HG02938 (cell line): ENCODE measurements around the gene COL18A1.
"Not testable (repeated sequence)": the region's sequence is repeated elsewhere in the genome, so short reads cannot be mapped to it uniquely, and the experiment has no call there.

Source experiments
- ATAC-seq: cut with Tn5 transposase; IDR thresholded peaks from one replicate; pipeline ENCODE4 v1.9.1; 2021; ENCODE audit warnings: mild to moderate bottlenecking, moderate library complexity; ENCODE audit not compliant: unreplicated experiment

COL18A1 gene

GRCh38 chr21:45366931-45367401, 38.0 kb upstream of the COL18A1 start:
- no peak for ATAC-seq

DNA sequence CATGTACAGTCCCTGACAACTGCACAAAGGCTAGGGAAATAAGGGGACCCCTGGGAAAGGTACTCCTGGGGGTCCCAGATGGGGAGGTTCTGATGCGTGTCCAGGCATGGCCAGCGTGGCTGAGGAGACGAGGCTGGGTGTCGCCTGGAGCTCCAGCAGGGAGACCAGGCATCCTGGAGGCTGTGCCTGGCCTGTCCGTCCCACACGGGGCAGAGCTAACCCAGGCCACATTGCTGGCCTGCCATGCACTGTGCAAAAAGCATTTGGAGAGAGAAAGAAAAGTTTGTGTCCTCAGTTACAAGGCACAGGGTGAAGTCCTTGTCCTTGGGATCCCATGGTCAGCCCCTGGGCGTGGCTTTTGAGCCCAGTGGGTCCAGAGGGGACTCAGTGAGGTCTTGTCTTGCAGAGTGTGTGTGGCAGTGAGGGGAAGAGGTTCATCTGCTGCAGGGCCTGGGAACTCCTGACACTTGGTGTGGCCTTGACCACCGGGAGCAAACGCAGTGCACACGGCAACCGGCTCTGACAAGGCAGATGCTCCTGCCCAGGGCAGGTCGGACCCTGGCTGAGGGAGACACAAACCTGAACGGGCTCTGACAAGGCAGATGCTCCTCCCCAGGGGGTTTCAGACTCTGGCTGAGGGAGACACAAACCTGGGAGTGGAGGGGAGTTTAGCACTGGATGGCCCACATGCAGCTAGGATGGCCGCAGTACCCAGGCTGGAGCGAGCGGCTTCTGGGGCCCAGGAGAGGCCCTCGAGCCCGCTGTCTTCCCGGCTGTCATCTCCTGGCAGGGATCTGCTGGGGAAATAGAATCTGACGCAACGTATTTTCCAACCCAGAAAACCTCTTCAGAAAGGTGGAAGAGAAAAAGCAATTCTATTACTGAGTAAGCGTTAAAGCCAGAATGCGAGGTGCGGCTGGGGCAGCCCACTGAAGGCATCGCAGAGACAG, 37.3 kb upstream of the COL18A1 start:
- ATAC-seq, result no peak

DNA sequence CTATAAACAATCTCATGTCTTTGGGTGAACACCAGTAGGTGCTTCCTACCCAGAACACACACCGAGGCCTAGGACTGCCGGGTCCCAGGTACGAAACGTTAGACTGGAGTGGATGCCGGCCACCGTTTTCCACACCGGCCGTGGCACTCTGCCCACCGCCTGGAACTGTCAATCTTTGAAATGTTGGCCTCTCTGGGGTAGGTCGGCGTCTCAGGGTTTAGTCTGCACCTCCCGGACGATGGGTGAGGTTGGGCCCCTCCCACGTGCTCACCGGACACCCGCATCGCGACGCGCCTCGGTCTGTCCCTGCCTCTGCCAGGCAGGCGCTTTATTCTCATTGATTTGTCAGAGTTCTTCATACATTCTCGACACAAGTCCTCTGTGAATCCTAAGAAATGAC, 35.9 kb upstream of the COL18A1 start:
- not testable (repeated sequence) for ATAC-seq

DNA sequence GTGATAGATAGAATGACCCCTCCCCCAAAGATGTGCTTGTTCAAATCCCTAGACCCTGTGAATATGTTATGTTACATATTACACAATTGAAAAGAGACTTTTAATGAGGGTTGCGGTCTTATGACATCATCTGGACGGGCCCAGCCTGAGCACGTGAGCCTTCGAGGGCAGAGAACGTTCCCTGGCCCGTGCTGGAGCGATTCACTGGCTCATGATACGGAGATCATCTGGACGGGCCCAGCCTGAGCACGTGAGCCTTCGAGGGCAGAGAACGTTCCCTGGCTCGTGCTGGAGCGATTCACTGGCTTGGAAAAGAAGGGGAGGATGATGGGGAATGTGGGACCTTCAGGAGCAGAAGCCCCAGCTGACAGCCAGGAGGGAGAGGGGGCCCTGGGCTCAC, 34.4 kb upstream of the COL18A1 start:
- ATAC-seq, result no peak

DNA sequence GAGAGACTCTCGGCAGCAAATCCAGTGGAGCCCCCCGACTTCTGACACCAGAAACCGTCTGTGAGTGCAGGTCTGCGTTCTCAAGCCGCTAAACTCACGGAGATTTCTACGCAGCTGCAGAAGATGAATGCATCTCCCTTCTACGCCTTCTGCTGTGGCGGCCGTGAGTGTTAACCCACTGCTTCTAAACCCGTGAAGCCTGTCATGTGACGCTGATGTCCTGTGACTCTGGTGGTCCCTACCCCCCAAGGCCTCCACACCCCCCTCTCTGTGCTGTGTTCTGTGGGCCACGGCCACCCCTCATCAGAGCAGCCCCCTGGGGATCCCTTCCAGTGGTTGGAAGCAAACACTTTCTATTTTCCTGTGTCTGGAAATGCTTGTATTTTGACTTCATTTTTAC, 33.9 kb upstream of the COL18A1 start:
- no peak for ATAC-seq

DNA sequence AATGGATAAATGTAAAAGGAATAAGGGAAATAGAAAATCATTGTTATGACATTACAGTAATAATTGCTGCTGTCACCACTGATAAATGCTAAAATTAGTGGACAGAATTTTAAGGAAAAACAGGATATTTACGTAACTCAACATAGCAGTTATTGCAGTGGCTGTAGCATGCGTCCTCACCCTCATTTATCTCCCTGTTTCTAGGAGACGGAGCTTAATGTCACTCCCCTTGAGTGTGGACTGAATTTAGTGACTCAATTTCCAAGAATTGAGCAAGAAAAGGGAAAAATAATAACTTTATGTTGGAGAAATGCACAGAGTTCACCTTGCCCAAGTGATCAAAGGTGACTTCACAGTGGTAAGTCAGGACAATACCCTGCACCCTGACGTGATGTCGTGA, 33.3 kb upstream of the COL18A1 start:
- ATAC-seq, result no peak

DNA sequence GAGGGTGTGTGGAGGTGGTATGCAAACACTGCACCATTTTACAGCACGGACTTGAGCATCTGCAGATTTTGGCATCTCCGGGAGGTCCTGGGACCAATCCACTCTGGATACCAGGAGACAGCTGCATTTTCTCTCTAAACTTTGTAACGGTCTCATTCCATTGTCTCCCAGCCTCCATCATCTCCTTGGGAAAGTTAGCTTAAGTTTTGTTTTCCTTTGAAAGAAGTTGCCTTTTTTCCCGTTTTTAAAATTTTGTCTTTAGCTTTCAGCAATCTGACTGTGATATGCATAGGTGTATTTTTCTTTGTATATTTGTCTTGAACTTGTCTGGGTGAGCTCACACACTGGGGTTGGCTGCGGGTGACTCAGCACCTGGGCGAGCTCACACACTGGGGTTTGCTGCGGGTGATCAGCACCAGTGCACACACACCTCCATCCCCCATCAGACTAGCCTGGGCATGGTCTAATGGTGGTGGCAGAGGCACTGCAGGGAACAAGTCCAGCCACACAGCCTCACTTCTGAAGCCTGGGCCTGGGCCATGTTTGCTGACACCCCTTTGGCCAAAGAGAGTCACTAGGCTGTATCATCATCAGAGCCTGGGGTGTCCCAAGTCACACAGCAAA, 32.1 kb upstream of the COL18A1 start:
- ATAC-seq, result no peak

- no peak for ATAC-seq
These were observed 30.8 kb upstream of the COL18A1 start for GRCh38 chr21:45373991-45374816.

DNA sequence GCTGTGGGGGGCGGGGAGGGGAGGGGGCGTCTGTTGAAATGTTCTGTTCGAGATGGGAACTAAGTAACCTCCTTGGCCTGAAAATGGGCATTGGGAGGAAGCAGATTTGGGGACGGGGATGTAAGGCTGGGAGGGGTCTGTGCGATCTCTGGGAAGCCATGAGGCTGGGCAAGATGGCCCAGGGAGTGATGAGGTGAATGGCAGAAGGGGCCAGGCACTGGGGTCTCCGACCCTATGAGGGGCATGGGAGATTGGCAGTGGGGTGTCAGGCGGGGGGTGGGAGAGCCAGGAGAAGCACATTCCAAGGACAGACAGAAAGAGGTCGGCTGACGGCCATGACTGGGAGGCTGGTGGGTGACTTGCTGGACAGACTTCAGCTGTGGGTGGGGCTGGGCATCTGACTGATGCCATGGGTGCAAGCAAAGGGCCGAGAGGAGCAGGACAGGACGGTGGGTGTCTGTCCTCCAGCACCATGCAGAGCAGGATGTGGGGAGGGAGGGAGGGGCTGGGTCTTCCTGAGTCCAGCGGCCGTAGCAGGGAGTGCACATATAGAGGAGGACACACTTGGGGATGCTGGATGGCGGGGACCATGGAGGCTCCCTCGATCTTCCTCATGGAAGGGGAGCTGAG, 30.0 kb upstream of the COL18A1 start:
- ATAC-seq, result no peak

GRCh38 chr21:45376459-45377324, 28.3 kb upstream of the COL18A1 start:
- ATAC-seq, result no peak

DNA sequence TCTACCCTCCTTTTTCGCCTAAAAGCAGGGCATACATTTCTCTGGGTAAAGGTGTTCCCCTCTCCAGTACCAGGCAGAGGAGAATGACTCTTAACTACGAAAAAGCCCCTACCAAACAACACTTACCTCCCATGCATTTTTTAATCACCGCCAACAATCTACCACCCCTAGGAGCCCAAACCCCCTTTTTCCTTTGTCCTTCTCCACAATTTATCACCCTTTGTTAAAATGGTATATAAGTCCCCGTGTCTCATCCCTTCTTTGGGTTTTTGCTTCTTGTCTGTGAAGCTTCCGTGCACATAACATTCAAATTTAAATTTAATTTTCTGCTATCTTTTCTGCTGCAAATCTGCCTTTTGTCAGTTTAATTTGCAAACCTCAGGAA, 27.6 kb upstream of the COL18A1 start:
- ATAC-seq, result no peak

DNA sequence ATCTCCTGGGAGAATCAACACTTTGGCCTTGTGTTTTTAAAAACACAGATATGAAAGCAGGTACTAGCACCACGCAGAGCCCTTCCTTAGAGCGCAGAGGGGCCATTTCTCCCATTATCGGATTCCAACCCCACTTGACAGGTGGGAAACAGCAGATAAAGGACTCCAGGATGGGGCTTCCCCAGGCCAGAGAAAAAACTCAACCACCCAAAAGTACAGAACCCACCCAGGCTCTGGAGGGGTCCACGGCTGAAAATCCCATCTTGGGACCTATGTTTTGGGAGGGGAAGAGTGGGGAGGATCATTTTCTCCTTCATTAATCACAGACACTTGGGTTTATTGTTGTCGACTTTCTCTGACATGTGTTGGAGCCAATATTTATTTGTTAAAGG, 27.1 kb upstream of the COL18A1 start:
- ATAC-seq, result no peak

- ATAC-seq, result no peak
These were observed 26.6 kb upstream of the COL18A1 start for GRCh38 chr21:45378258-45378966.

- ATAC-seq, result no peak
These were observed 25.6 kb upstream of the COL18A1 start for GRCh38 chr21:45379171-45379900.

DNA sequence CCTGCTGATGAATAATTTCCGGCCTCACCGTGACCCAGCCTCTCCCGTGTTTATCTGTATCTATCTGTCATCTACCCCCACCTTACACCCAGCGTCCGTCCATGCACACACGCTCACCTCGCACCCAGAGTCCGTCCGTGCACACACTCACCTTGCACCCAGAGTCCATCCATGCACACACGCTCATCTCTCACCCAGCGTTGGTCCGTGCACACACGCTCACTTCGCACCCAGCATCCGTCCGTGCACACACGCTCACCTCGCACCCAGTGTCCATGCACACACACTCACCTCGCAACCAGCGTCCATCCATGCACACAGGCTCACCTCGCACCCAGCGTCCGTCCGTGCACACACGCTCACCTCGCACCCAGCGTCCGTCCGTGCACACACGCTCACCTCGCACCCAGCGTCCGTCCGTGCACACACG, 25.0 kb upstream of the COL18A1 start:
- ATAC-seq, result no peak

DNA sequence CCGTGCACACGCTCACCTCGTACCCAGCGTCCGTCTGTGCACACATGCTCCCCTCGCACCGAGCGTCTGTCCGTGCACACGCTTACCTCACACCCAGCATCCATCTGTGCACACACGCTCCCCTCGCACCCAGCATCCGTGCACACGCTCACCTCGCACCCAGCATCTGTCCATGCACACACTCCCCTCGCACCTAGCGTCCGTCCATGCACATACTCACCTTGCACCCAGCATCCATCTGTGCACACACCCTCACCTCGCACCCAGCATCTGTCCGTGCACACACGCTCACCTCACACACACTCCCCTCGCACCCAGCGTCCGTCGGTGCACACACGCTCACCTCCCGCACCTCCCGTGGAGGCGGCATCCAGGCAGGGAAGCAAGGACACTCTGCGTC, 24.4 kb upstream of the COL18A1 start:
- ATAC-seq, result no peak

GRCh38 chr21:45381036-45381787, 23.8 kb upstream of the COL18A1 start:
- ATAC-seq, result no peak
